ENCODE results near the gene TNMD. TPM values are rescaled to one million over a fixed set of nuclear protein-coding genes. Genes with fewer than 3 reads are reported as not detected.
A peak's percentile ranks its signal among the peaks of the same experiment; 100 is the strongest.

The TNMD gene
- total and polyA plus RNA-seq, 10 of the 15 experiments (the other 5 are each of a cell fraction or from before 2014, with no cell fraction given), result not detected

- 0% methylated on average over 1 of the region's 1 CpG for WGBS (ENCODE audit: insufficient coverage, insufficient replicate concordance, low lambda C conversion rate, missing lambda C conversion rate)
Observed at GRCh38 chrX:100600758-100601157, 16.0 kb downstream of the TNMD start.

DNA sequence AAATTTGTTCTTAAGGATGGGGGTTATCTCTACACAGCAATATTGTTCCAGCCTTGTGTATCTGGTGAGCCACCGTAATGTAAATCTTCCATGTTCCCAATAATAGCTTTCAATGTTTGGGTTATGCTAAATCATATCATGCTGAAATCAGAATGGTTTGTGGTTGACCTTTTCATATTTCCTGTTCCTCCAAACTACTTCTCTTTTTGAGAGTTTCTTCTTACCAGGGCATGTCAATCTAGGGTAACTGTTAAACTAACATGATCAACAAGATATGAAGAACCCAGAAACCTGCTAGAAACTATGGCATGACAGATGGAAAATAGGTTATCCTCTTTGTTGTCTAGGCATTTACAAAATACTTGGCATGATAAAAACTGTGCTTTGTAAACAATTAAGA, 22.0 kb downstream of the TNMD start:
- Histone ChIP-seq H3K9me3 (replicated peaks; ENCODE audit: control insufficient read depth, insufficient read depth, low read length) (no peaks in the 10 kb centered on the region), H3K4me3 (no peak overlapping the region), H3K27ac (ENCODE audit: control insufficient read depth, insufficient read depth) (no peak overlapping the region), H2AFZ (ENCODE audit: control insufficient read depth, low read depth, low read length) (no peak overlapping the region), H3K36me3 (ENCODE audit: control insufficient read depth in 2 of 2, insufficient read depth in 2 of 2, low read length in 1 of 2) (no peaks in the 10 kb centered on the region), H4K20me1 (ENCODE audit: control insufficient read depth, insufficient read depth) (no peaks in the 10 kb centered on the region), H3K27me3 (replicated peaks in 1 of 2; ENCODE audit: control insufficient read depth in 2 of 2, insufficient read depth in 2 of 2, low read length in 1 of 2) (no peaks in the 10 kb centered on the region; a peak in 1 of 4 replicates), H3K79me2 (ENCODE audit: control insufficient read depth, insufficient read depth, low read length) (no peaks in the 10 kb centered on the region), H3K9ac (ENCODE audit: control insufficient read depth, insufficient read depth, low read length) (no peak overlapping the region), H3K4me1 (ENCODE audit: control insufficient read depth, insufficient read depth, low read length) (no peaks in the 10 kb centered on the region), H3K4me2 (ENCODE audit: control insufficient read depth, insufficient read depth) (no peak overlapping the region)
- intact Hi-C loops (cut with micrococcal nuclease; ENCODE audit: unreplicated experiment) (no loop called here), in situ Hi-C loops (cut with MboI) (no loop called here)
- CTCF ChIA-PET, result interaction anchor here (0.9 kb wide), 1 partner anchor 99 kb away, joined by 3 read pairs; no protein-coding TSS in a partner anchor
- ATAC-seq (no peak), DNase-seq (ENCODE audit: low read depth, low spot score) (no peak), FAIRE-seq (no peak)
- BruUV-seq (replicated peaks), result no TSS peak
- RAD21 ChIA-PET (ENCODE audit: unreplicated experiment), result no interaction called here
- POLR2A ChIA-PET, result no interaction called here
- WGBS (ENCODE audit: insufficient coverage, insufficient replicate concordance, low lambda C conversion rate, missing lambda C conversion rate), result 20% methylated on average over 1 of the region's 1 CpG
- SMC1A ChIA-PET (ENCODE audit: uncharacterized antibody, unreplicated experiment), result no interaction called here
- no peak for TF ChIP-seq E2F4 (IDR thresholded peaks at IDR 0.05; ENCODE audit: low read depth, low read length)
- no peak for TF ChIP-seq NR2C2 (IDR thresholded peaks at IDR 0.05; ENCODE audit: borderline replicate concordance, control insufficient read depth, insufficient read length, low read depth)
- TF ChIP-seq RFX5 (IDR thresholded peaks at IDR 0.05; ENCODE audit: low read depth, low read length), result no peak
- no peak for TF ChIP-seq EED (IDR thresholded peaks at IDR 0.05; ENCODE audit: low read depth)
- TF ChIP-seq SIN3A (IDR thresholded peaks at IDR 0.05; ENCODE audit: low read depth, low read length), result no peak
- no peak for TF ChIP-seq SMAD1 (IDR thresholded peaks at IDR 0.05; ENCODE audit: low read depth, partially characterized antibody)
- TF ChIP-seq, protein P1, sequence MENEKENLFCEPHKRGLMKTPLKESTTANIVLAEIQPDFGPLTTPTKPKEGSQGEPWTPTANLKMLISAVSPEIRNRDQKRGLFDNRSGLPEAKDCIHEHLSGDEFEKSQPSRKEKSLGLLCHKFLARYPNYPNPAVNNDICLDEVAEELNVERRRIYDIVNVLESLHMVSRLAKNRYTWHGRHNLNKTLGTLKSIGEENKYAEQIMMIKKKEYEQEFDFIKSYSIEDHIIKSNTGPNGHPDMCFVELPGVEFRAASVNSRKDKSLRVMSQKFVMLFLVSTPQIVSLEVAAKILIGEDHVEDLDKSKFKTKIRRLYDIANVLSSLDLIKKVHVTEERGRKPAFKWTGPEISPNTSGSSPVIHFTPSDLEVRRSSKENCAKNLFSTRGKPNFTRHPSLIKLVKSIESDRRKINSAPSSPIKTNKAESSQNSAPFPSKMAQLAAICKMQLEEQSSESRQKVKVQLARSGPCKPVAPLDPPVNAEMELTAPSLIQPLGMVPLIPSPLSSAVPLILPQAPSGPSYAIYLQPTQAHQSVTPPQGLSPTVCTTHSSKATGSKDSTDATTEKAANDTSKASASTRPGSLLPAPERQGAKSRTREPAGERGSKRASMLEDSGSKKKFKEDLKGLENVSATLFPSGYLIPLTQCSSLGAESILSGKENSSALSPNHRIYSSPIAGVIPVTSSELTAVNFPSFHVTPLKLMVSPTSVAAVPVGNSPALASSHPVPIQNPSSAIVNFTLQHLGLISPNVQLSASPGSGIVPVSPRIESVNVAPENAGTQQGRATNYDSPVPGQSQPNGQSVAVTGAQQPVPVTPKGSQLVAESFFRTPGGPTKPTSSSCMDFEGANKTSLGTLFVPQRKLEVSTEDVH (IDR thresholded peaks at IDR 0.05; ENCODE audit: low read depth, partially characterized antibody), result no peak
- no peak for TF ChIP-seq MEF2A (IDR thresholded peaks at IDR 0.05; ENCODE audit: insufficient read depth, low read depth, low read length)

More at GRCh38 chrX:100600758-100601157, 16.0 kb downstream of the TNMD start:
- Histone ChIP-seq H3K9ac (ENCODE audit: control insufficient read depth, insufficient read depth, low read length) (no peak overlapping the region), H3K4me2 (ENCODE audit: control insufficient read depth, insufficient read depth) (no peak overlapping the region), H2AFZ (ENCODE audit: control insufficient read depth, low read depth, low read length) (no peak overlapping the region), H3K9me3 (replicated peaks; ENCODE audit: control insufficient read depth, insufficient read depth, low read length) (no peaks in the 10 kb centered on the region), H3K36me3 (ENCODE audit: control insufficient read depth in 2 of 2, insufficient read depth in 2 of 2, low read length in 1 of 2) (no peaks in the 10 kb centered on the region), H4K20me1 (ENCODE audit: control insufficient read depth, insufficient read depth) (no peaks in the 10 kb centered on the region), H3K27me3 (replicated peaks in 1 of 2; ENCODE audit: control insufficient read depth in 2 of 2, insufficient read depth in 2 of 2, low read length in 1 of 2) (no peaks in the 10 kb centered on the region; a peak in 2 of 4 replicates), H3K4me3 (no peak overlapping the region), H3K4me1 (ENCODE audit: control insufficient read depth, insufficient read depth, low read length) (no peaks in the 10 kb centered on the region), H3K27ac (ENCODE audit: control insufficient read depth, insufficient read depth) (no peak overlapping the region), H3K79me2 (ENCODE audit: control insufficient read depth, insufficient read depth, low read length) (no peaks in the 10 kb centered on the region)
- RAD21 ChIA-PET (ENCODE audit: unreplicated experiment), result no interaction called here
- peak; percentile 50; the same call in 2 of the 3 replicates for ATAC-seq
- intact Hi-C loops (cut with micrococcal nuclease; ENCODE audit: unreplicated experiment) (no loop called here), in situ Hi-C loops (cut with MboI) (no loop called here)
- DNase-seq (ENCODE audit: low read depth, low spot score), result no peak
- no peak for FAIRE-seq
- no TSS peak for BruUV-seq (replicated peaks)
- POLR2A ChIA-PET, result no interaction called here
- CTCF ChIA-PET, result no interaction called here
- TF ChIP-seq ZNF24 (IDR thresholded peaks at IDR 0.05) (no peak), HDAC2 (IDR thresholded peaks at IDR 0.05) (no peak), HCFC1 (IDR thresholded peaks at IDR 0.05; ENCODE audit: low read length) (no peak), NBN (IDR thresholded peaks at IDR 0.05) (no peak), TCF7 (IDR thresholded peaks at IDR 0.05; ENCODE audit: borderline replicate concordance) (no peak), EP300 (IDR thresholded peaks at IDR 0.05; ENCODE audit: borderline replicate concordance in 1 of 2, control insufficient read depth in 1 of 2, low read depth in 2 of 2, low read length in 2 of 2) (no peak), SIX5 (IDR thresholded peaks at IDR 0.05; ENCODE audit: low read depth, low read length, severe bottlenecking) (no peak), KAT2A (conservative IDR thresholded peaks at IDR 0.05; ENCODE audit: control insufficient read depth, low read depth, low read length) (no peak), NR2C2 (IDR thresholded peaks at IDR 0.05; ENCODE audit: borderline replicate concordance, control insufficient read depth, insufficient read length, low read depth) (no peak)
- TF ChIP-seq, protein P2, sequence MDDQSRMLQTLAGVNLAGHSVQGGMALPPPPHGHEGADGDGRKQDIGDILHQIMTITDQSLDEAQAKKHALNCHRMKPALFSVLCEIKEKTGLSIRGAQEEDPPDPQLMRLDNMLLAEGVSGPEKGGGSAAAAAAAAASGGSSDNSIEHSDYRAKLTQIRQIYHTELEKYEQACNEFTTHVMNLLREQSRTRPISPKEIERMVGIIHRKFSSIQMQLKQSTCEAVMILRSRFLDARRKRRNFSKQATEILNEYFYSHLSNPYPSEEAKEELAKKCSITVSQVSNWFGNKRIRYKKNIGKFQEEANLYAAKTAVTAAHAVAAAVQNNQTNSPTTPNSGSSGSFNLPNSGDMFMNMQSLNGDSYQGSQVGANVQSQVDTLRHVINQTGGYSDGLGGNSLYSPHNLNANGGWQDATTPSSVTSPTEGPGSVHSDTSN (IDR thresholded peaks at IDR 0.05; ENCODE audit: insufficient replicate concordance, low read depth, low read length), result no peak
- SMC1A ChIA-PET (ENCODE audit: uncharacterized antibody, unreplicated experiment), result no interaction called here

Measured in GM12878 (cell line).